SIG-M5 (cell line): Measurements from ENCODE around the gene DNASE2.

Experiments used
- DNase-seq: peaks from one replicate; lab custom pipeline; 2025; lab: John Stamatoyannopoulos, UW

Gene DNASE2

GRCh38 chr19:12886651-12886968 is 5.4 kb upstream of the DNASE2 start:
- no peak for DNase-seq

GRCh38 chr19:12885749-12886650 is 4.8 kb upstream of the DNASE2 start:
- DNase-seq: no peak

- no peak for DNase-seq
Measured at GRCh38 chr19:12884926-12885748, 3.9 kb upstream of the DNASE2 start.

GRCh38 chr19:12884627-12884925 is 3.3 kb upstream of the DNASE2 start:
- no peak for DNase-seq

- DNase-seq: no peak
Measured at GRCh38 chr19:12884202-12884601, 3.0 kb upstream of the DNASE2 start.

GRCh38 chr19:12882589-12882988 is 1.3 kb upstream of the DNASE2 start:
- DNase-seq: no peak

- DNase-seq: no peak
Measured at GRCh38 chr19:12880551-12881171, 588 bp downstream of the DNASE2 start.

- DNase-seq: no peak
Measured at GRCh38 chr19:12875086-12875485, 6.2 kb downstream of the DNASE2 start.

- no peak for DNase-seq
Measured at GRCh38 chr19:12873891-12874745, 7.1 kb downstream of the DNASE2 start.

- no peak for DNase-seq
Measured at GRCh38 chr19:12872941-12873890, 8.0 kb downstream of the DNASE2 start.

GRCh38 chr19:12872255-12872654 is 9.0 kb downstream of the DNASE2 start:
- DNase-seq: no peak

GRCh38 chr19:12871681-12872080 is 9.6 kb downstream of the DNASE2 start:
- no peak for DNase-seq

- no peak for DNase-seq
Measured at GRCh38 chr19:12868540-12869112, 12.6 kb downstream of the DNASE2 start.

- DNase-seq: no peak
Measured at GRCh38 chr19:12867120-12868099, 13.8 kb downstream of the DNASE2 start.

- no peak for DNase-seq
Measured at GRCh38 chr19:12866416-12867119, 14.7 kb downstream of the DNASE2 start.

- DNase-seq: no peak
Measured at GRCh38 chr19:12865746-12866415, 15.4 kb downstream of the DNASE2 start.

- no peak for DNase-seq
Measured at GRCh38 chr19:12864721-12865715, 16.2 kb downstream of the DNASE2 start.
